Activated naive CD8-positive, alpha-beta T cell treated with anti-CD3 and anti-CD28 coated beads, Interleukin-2, amount 50 U/mL, for 16 hours (primary cell): ENCODE results near the gene LMO2.
"Not testable (repeated sequence)": the region's sequence is repeated elsewhere in the genome, so short reads cannot be mapped to it uniquely, and the experiment has no call there.

Experiments
- DNase-seq: peaks from one replicate; pipeline ENCODE4 v3.0.0-alpha.2; 2020; ENCODE audit warnings: low read depth, low spot score

Gene LMO2

GRCh38 chr11:33825854-33826560 lies 65.9 kb downstream of the LMO2 start:
- no peak for DNase-seq

GRCh38 chr11:33822981-33823380 lies 68.9 kb downstream of the LMO2 start:
- not testable (repeated sequence) for DNase-seq

GRCh38 chr11:33819278-33820035 lies 72.4 kb downstream of the LMO2 start:
- no peak for DNase-seq
